Mammary epithelial cell (primary cell): Measurements from ENCODE around the gene FGFR4.

Experiments used
- CTCF ChIP-seq, 2 donors: IDR thresholded peaks in 1 of 2; conservative IDR thresholded peaks in 1 of 2; 2 replicates each; pipeline ENCODE4 v1.5.1; 2011 to 2012; ENCODE audit warnings: inconsistent platforms in 2 of 2, low read length in 2 of 2, mild to moderate bottlenecking in 2 of 2, control low read depth in 1 of 2, low read depth in 1 of 2; ENCODE audit not compliant: insufficient read depth in 1 of 2; ENCODE audit errors: extremely low read depth in 1 of 2
- EZH2 ChIP-seq: IDR thresholded peaks from 2 replicates; pipeline ENCODE4 v1.6.1; 2012; ENCODE audit warnings: low read length, inconsistent platforms, borderline replicate concordance

GRCh38 chr5:177112589-177113220 is 26.0 kb downstream of the FGFR4 start:
- TF ChIP-seq CTCF (conservative IDR thresholded peaks at IDR 0.05 in 1 of 2, IDR thresholded peaks at IDR 0.05 in 1 of 2; ENCODE audit: extremely low read depth in 1 of 2, insufficient read depth in 1 of 2, low read depth in 1 of 2, low read length in 2 of 2) (no peak), EZH2 (no peak)
